HG03039 (cell line): ENCODE measurements around the gene GZMM.

ENCODE experiments used
- ATAC-seq: cut with Tn5 transposase; IDR thresholded peaks from one replicate; pipeline ENCODE4 v1.9.1; 2021; ENCODE audit warnings: mild to moderate bottlenecking, moderate library complexity; ENCODE audit not compliant: unreplicated experiment

GZMM gene

DNA sequence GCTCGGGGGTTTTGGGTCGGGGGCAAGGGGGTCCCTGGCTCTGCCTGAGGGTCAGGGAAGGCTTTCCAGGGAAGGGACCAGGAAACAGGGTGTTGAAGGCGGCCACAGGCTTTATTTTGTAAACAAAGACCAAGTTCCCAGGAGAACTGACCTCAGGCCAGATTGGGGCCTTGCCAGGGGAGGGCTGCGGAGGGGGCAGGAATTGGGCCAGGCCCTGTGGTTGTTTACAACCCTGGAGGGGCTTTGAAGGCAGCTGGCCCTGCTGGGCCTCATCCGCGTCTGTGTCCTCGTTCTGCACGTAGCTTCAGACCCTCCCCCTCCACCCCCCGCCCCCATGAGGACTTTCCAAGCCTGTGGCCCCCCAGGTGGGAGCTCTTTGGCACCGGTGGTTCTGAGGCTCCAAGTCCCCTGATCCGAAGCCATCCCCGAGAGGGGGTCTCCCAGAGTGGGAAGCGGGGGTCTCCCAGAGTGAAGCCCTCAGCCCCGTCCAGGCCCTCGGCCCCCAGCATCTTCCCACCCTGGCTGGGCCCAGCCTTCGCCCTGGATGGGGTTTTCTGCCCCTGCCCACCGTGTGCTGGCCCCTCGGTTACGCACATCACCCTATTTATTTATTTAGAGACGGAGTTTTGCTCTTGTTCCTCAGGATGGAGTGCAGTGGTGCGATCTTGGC, 15.1 kb downstream of the GZMM start:
- ATAC-seq = no peak

DNA sequence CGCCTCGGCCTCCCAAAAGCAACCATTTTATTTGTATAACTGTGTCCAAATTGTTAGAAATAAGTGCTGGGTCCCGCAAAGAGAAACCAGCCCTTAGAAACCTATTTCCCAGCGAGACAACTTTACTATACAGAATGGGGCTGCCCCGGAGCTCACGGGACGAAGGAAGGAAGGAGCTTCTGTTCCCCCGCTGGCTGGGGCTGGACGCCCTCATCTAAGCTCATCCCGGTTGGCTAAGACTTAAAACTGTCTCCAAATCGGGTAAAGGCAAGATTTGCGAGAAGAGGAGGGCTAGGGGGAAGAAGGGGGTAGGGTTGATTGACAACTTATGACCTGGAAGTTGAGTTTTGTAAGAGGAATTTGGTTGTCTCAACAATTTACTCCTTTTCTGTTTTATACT, 16.3 kb downstream of the GZMM start:
- ATAC-seq = no peak

DNA sequence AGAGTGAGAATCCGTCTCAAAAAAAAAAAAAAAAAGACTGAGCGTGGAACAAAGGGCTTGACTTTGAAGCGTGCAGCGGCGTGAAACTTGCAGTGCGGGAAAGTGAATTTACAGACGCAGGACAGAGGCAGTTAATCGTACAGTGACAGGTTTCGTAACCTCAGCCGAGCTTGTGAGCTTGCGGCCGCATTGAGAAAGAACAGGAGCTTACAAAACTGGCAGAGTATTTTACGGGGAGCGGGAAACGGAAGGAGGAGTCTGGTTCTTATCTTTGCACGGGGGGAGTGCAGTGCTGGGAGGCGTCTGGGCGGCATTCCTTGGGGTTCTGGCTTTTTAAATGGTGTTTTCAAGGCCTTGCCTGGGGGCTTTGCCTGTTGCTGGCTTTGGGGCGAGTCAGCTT, 22.6 kb downstream of the GZMM start:
- no peak for ATAC-seq

GRCh38 chr19:566844-567243, 23.0 kb downstream of the GZMM start:
- ATAC-seq = no peak

DNA sequence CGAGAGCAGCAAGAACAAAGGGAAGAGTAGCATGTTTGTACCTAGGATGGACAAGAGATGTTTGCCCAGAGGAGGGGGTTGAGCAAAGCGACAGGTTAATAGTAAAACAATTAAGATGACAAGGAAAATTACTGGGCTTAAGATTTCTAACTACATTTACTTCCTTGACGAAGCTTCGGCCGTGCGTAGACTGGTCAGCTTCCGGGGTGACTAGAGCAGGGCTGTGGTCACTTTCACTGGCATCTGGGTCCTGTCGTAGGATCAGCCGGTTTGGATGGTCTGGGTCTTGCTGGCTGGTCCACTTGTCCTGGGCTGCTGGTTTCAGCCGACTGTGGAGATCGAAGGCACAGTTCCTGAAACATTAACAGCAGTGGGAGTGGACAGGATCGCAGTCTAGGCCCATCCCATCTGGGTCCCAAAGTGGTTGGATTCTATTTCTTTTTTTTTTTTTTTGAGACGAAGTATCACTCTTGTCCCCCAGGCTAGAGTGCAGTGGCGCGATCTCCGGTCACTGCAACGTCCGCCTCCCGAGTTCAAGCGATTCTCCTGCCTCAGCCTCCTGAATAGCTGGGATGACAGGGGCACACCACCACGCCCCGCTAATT, 23.5 kb downstream of the GZMM start:
- no peak for ATAC-seq

GRCh38 chr19:570251-570686, 26.4 kb downstream of the GZMM start:
- ATAC-seq = no peak

DNA sequence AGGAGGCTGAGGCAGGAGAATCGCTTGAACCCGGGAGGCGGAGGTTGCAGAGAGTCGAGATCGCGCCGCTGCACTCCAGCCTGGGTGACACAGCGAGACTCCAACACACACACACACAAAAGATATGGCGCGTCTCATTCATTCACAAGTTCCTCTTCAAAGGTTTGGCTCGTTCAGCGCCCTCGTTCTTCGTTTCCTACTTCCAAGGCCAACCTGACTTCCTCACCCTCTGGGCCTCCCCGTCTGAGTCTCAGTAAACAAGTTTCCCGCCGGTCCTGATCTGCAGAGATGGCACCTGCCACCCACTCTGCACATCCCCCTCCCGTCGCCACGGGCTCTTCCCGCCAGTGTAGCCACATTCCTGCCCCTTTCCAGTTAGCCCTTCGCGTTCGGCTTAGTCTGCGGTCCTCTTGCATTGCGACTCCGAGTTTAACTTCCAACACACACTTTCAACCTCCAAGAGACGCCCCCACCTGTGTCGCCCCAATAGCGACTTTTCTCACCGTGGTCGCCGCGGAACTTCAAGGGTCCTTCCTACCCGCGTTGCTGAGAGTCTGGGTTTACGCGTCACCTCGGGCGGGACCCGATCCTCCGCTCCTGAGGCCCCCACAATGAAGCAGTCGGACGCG, 27.2 kb downstream of the GZMM start:
- ATAC-seq = no peak

- no peak for ATAC-seq
These were observed 27.7 kb downstream of the GZMM start for GRCh38 chr19:571566-571974.

GRCh38 chr19:572140-572742, 28.4 kb downstream of the GZMM start, which contains the start of gene BSG:
BSG (plus strand) TSS chr19:572596; CDS start chr19:572635, 39 bp downstream.
- ATAC-seq = peak; percentile 72

DNA sequence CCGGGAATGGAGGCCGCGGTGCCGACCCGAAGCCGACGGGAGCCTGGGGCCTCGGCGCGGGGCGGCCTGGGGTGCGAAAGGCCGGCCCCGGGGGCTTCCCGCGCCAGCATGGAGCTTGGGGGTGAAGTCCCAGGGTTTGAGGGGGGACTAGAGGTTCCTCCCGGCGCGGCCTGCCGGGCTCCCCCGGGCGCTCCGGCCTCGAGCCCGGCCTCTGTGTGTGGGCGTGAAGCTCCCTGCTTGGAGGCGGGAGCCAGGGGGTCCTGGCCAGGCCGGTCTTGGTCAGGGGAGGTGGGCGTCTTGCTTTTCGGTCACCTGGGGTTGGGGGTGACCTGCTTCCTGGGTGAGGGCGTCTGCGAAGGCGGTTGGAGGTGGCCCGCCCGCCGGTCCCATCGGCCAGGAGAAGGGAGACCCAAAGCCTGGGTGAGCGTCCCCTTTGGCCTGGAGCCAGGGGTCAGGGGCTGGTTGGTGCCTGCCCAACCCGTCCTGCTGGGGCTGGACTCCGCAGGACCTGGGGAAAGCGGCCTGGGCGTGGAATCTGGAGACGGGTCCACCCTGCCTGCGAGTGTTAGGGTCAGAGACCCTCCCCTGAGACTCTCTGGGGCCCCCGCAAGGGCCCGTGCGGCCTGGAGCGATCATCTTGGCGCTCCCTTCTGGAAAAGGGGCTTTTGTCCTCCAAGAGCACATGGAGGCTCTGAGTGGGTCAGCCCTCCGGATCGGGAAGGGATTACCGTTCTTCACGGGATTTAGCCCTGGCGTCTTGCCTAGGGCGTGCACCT, 29.1 kb downstream of the GZMM start:
- ATAC-seq = peak; percentile 34

DNA sequence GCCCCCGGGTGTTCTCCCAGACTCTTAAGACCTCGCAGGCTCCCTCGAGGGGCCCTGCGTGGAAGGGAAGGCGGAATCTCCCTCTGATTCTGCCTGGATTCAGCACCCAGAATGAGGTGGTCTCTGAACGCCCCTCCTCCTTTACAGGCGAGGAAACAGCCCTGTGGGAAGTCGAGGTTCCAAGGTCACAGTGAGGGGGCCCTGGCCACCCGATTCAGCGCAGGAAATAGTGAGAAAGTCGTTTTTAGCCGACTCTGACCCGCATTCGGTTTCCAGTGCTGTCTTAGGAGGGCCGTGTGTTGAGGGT, 29.6 kb downstream of the GZMM start:
- no peak for ATAC-seq

- ATAC-seq = no peak
These were observed 31.0 kb downstream of the GZMM start for GRCh38 chr19:574658-575526.

- ATAC-seq = no peak
These were observed 32.0 kb downstream of the GZMM start for GRCh38 chr19:575527-576506.

DNA sequence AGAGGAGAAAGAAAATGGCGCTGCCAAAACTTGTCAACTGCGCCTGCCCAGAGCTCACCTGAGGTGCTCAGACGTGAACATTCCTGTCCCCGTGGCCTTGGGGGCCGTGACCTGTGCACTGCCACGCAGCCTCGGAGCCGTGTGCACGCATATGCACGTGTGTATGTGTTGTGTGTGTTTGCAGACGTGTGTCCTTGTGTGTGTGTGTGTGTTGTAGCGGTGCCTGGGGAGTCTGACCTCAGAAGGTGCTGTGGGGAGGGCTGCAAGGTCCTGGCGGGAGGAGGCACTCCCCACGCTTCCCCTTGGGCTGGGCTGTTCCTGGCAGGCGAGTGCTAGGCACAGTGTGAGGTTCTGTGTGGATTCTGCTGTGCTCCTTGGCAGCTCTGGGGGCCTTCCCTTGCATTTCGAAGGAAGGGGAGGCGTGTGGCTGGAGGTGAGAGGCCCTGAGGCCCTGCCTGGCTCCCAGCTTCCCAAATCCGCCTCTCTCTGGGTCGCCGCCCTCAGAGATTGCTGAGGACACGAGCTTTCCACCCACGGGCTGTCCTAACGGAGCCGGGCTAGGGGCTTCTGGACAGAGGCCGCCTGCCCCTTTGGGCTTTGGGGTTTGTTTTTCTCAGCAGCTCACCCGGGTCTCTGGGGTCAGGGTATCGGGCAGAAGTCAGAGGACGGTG, 33.0 kb downstream of the GZMM start:
- ATAC-seq = no peak

GRCh38 chr19:577439-578392, 33.9 kb downstream of the GZMM start:
- ATAC-seq = no peak

- ATAC-seq = no peak
These were observed 35.4 kb downstream of the GZMM start for GRCh38 chr19:579111-579841.

DNA sequence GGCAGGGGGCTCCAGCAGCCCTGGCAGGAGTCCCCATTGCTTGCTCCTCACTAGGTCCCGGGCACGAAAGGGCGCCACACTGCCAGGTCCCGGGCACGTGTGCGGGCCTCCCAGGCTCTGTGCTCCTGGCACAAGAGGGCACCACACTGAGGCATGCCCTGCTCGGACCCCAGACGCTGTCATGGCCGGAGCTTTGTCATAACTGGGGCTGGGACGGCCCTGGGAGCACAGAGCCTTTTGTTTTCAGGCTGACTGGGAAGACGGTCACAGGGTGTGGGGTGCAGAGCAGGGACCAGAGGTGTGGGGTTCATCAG, 35.9 kb downstream of the GZMM start:
- ATAC-seq = no peak
